Mucosa of stomach (tissue), 1 donor: ENCODE results near the gene MOK.
"Not testable (repeated sequence)": the region's sequence is repeated elsewhere in the genome, so short reads cannot be mapped to it uniquely, and the experiment has no call there.

Experiments used
- H3K27me3 ChIP-seq: one replicate; pipeline ENCODE4 v1.7.0; 2013; ENCODE audit warnings: mild to moderate bottlenecking, low read length; ENCODE audit not compliant: control insufficient read depth, insufficient read depth
- H3K36me3 ChIP-seq: one replicate; pipeline ENCODE4 v1.7.0; 2013; ENCODE audit warnings: low read length; ENCODE audit not compliant: control insufficient read depth, insufficient read depth
- H3K4me1 ChIP-seq: one replicate; pipeline ENCODE4 v1.7.0; 2013; ENCODE audit warnings: mild to moderate bottlenecking, low read length; ENCODE audit not compliant: control insufficient read depth, insufficient read depth
- H3K4me3 ChIP-seq: one replicate; pipeline ENCODE4 v1.7.0; 2013; ENCODE audit warnings: low read length
- H3K9ac ChIP-seq: one replicate; pipeline ENCODE4 v1.7.0; 2013; ENCODE audit warnings: mild to moderate bottlenecking, low read length, moderate library complexity
- H3K9me3 ChIP-seq: one replicate; pipeline ENCODE4 v1.7.0; 2013; ENCODE audit warnings: mild to moderate bottlenecking, low read length, moderate library complexity; ENCODE audit not compliant: control insufficient read depth
- donor health status: Pancreatic carcinoma.

Gene MOK

GRCh38 chr14:102304611-102305506 is at the start of gene MOK:
Gene MOK, minus strand, starts transcription at chr14:102305164. Its CDS starts 196 bp downstream, at chr14:102304968.
- Histone ChIP-seq H3K9me3 (no peaks in the 10 kb centered on the region), H3K9ac (peak within 1 kb of the TSS; percentile 66), H3K4me1 (no peaks in the 10 kb centered on the region), H3K27me3 (no peaks in the 10 kb centered on the region), H3K4me3 (peak within 1 kb of the TSS; percentile 91), H3K36me3 (no peaks in the 10 kb centered on the region)

- Histone ChIP-seq H3K4me1 (no peaks in the 10 kb centered on the region), H3K9me3 (no peaks in the 10 kb centered on the region), H3K36me3 (no peaks in the 10 kb centered on the region), H3K9ac (no peak overlapping the region), H3K4me3 (no peak overlapping the region), H3K27me3 (no peaks in the 10 kb centered on the region)
Observed at GRCh38 chr14:102353126-102353619, 48.2 kb upstream of the MOK start.

GRCh38 chr14:102352213-102352612 is 47.2 kb upstream of the MOK start:
- no peaks in the 10 kb centered on the region for H3K27me3 ChIP-seq
- H3K4me1 ChIP-seq: no peaks in the 10 kb centered on the region
- no peaks in the 10 kb centered on the region for H3K9me3 ChIP-seq
- no peak overlapping the region for H3K9ac ChIP-seq
- H3K36me3 ChIP-seq: no peaks in the 10 kb centered on the region
- no peak overlapping the region for H3K4me3 ChIP-seq

- H3K4me1 ChIP-seq, H3K9me3 ChIP-seq, H3K36me3 ChIP-seq, H3K27me3 ChIP-seq, H3K9ac ChIP-seq, H3K4me3 ChIP-seq: not testable (repeated sequence)
Observed at GRCh38 chr14:102351593-102351992, 46.6 kb upstream of the MOK start.

GRCh38 chr14:102351023-102351422 is 46.1 kb upstream of the MOK start:
- Histone ChIP-seq H3K36me3 (no peaks in the 10 kb centered on the region), H3K9ac (no peak overlapping the region), H3K4me3 (no peak overlapping the region)

GRCh38 chr14:102348376-102348775 is 43.4 kb upstream of the MOK start:
- H3K9ac ChIP-seq: no peak overlapping the region
- no peaks in the 10 kb centered on the region for H3K9me3 ChIP-seq
- no peaks in the 10 kb centered on the region for H3K4me1 ChIP-seq
- no peaks in the 10 kb centered on the region for H3K27me3 ChIP-seq
- no peak overlapping the region for H3K4me3 ChIP-seq
- peaks cover 8% of the 10 kb centered on the region for H3K36me3 ChIP-seq

More at GRCh38 chr14:102351023-102351422, 46.1 kb upstream of the MOK start:
- Histone ChIP-seq H3K27me3 (no peaks in the 10 kb centered on the region), H3K4me1 (no peaks in the 10 kb centered on the region), H3K9me3 (no peaks in the 10 kb centered on the region)

GRCh38 chr14:102346645-102347044 is 41.7 kb upstream of the MOK start:
- Histone ChIP-seq H3K9ac (no peak overlapping the region), H3K27me3 (no peaks in the 10 kb centered on the region), H3K4me3 (no peak overlapping the region), H3K9me3 (no peaks in the 10 kb centered on the region), H3K4me1 (no peaks in the 10 kb centered on the region), H3K36me3 (peaks cover 8% of the 10 kb centered on the region)

- Histone ChIP-seq H3K9me3 (no peaks in the 10 kb centered on the region), H3K27me3 (no peaks in the 10 kb centered on the region), H3K4me1 (no peaks in the 10 kb centered on the region), H3K4me3 (no peak overlapping the region), H3K36me3 (peaks cover 8% of the 10 kb centered on the region), H3K9ac (no peak overlapping the region)
Observed at GRCh38 chr14:102345232-102345631, 40.3 kb upstream of the MOK start.

- Histone ChIP-seq H3K27me3 (no peaks in the 10 kb centered on the region), H3K36me3 (peaks cover 8% of the 10 kb centered on the region), H3K9ac (no peak overlapping the region)
Observed at GRCh38 chr14:102344485-102344884, 39.5 kb upstream of the MOK start.

GRCh38 chr14:102344084-102344483 is 39.1 kb upstream of the MOK start:
- Histone ChIP-seq H3K4me3 (no peak overlapping the region), H3K9me3 (no peaks in the 10 kb centered on the region), H3K27me3 (no peaks in the 10 kb centered on the region), H3K36me3 (peaks cover 8% of the 10 kb centered on the region), H3K9ac (no peak overlapping the region), H3K4me1 (no peaks in the 10 kb centered on the region)

More at GRCh38 chr14:102344485-102344884, 39.5 kb upstream of the MOK start:
- H3K4me1 ChIP-seq: no peaks in the 10 kb centered on the region
- no peak overlapping the region for H3K4me3 ChIP-seq
- H3K9me3 ChIP-seq: no peaks in the 10 kb centered on the region

GRCh38 chr14:102342238-102342637 is 37.3 kb upstream of the MOK start:
- Histone ChIP-seq H3K36me3 (peaks cover 8% of the 10 kb centered on the region), H3K4me3 (no peak overlapping the region)

GRCh38 chr14:102341566-102341965 is 36.6 kb upstream of the MOK start:
- Histone ChIP-seq H3K36me3 (peaks cover 8% of the 10 kb centered on the region), H3K4me3 (no peak overlapping the region), H3K27me3 (no peaks in the 10 kb centered on the region), H3K4me1 (no peaks in the 10 kb centered on the region), H3K9me3 (no peaks in the 10 kb centered on the region), H3K9ac (no peak overlapping the region)

More at GRCh38 chr14:102342238-102342637, 37.3 kb upstream of the MOK start:
- Histone ChIP-seq H3K4me1 (no peaks in the 10 kb centered on the region), H3K9me3 (no peaks in the 10 kb centered on the region), H3K9ac (no peak overlapping the region), H3K27me3 (no peaks in the 10 kb centered on the region)
